Astrocyte (in vitro differentiated cells and primary cell): ENCODE measurements around the gene GNAQ. TPM values are rescaled to one million over a fixed set of nuclear protein-coding genes. Genes with fewer than 3 reads are reported as not detected.
A peak's percentile ranks its signal among the peaks of the same experiment; 100 is the strongest.

ENCODE experiments used
- DNase-seq: peaks from one replicate; pipeline ENCODE4 v3.0.0-alpha.2; 2010; ENCODE audit warnings: low read depth
- FAIRE-seq: peaks from 2 replicates; lab custom pipeline; 2011; peaks lifted over from hg19 to GRCh38; lab: Jason Lieb, UNC
- H2AFZ ChIP-seq: 2 replicates; pipeline ENCODE4 v1.6.0; 2012; ENCODE audit warnings: low read depth, low read length, inconsistent platforms
- H3K27ac ChIP-seq: 2 replicates; pipeline ENCODE4 v1.5.1; 2011; ENCODE audit warnings: low read depth, low read length, inconsistent platforms
- H3K27me3 ChIP-seq: 2 replicates; pipeline ENCODE4 v1.6.0; 2011; ENCODE audit warnings: low read length, inconsistent platforms; ENCODE audit not compliant: insufficient read depth
- H3K36me3 ChIP-seq: 2 replicates; pipeline ENCODE4 v1.5.1; 2011; ENCODE audit warnings: low read length, inconsistent platforms; ENCODE audit not compliant: insufficient read depth
- H3K4me1 ChIP-seq: 2 replicates; pipeline ENCODE4 v1.5.1; 2011; ENCODE audit warnings: low read length, inconsistent platforms; ENCODE audit not compliant: insufficient read depth
- H3K4me2 ChIP-seq: 2 replicates; pipeline ENCODE4 v1.6.0; 2012; ENCODE audit warnings: low read length, inconsistent platforms
- H3K4me3 ChIP-seq: 2 replicates; pipeline ENCODE4 v1.5.1; 2011; ENCODE audit warnings: low read depth, mild to moderate bottlenecking, low read length, inconsistent platforms; ENCODE audit not compliant: insufficient read depth
- H3K79me2 ChIP-seq: 2 replicates; pipeline ENCODE4 v1.6.0; 2012; ENCODE audit warnings: mild to moderate bottlenecking, low read length, inconsistent platforms; ENCODE audit not compliant: insufficient read depth
- H3K9ac ChIP-seq: 2 replicates; pipeline ENCODE4 v1.6.0; 2012; ENCODE audit warnings: mild to moderate bottlenecking, low read length, inconsistent platforms
- H3K9me3 ChIP-seq: 2 replicates; pipeline ENCODE4 v1.5.1; 2012; ENCODE audit warnings: low read depth, mild to moderate bottlenecking, low read length, inconsistent platforms; ENCODE audit not compliant: insufficient read depth
- H4K20me1 ChIP-seq: 2 replicates; pipeline ENCODE4 v1.6.0; 2012; ENCODE audit warnings: low read length, inconsistent platforms; ENCODE audit not compliant: insufficient read depth
- H3K27ac Mint-ChIP-seq: one replicate; pipeline ENCODE4 v1.8.0; 2021; ENCODE audit warnings: mild to moderate bottlenecking, mixed read lengths; ENCODE audit not compliant: unreplicated experiment
- H3K27me3 Mint-ChIP-seq: one replicate; pipeline ENCODE4 v1.8.0; 2021; ENCODE audit warnings: low read depth, mixed read lengths; ENCODE audit not compliant: unreplicated experiment
- H3K36me3 Mint-ChIP-seq: one replicate; pipeline ENCODE4 v1.8.0; 2021; ENCODE audit warnings: low read depth, mixed read lengths; ENCODE audit not compliant: unreplicated experiment
- H3K4me1 Mint-ChIP-seq: one replicate; pipeline ENCODE4 v1.8.0; 2021; ENCODE audit warnings: low read depth, mixed read lengths; ENCODE audit not compliant: unreplicated experiment
- H3K4me3 Mint-ChIP-seq: one replicate; pipeline ENCODE4 v1.8.0; 2021; ENCODE audit warnings: mild to moderate bottlenecking, moderate library complexity, mixed read lengths; ENCODE audit not compliant: unreplicated experiment
- H3K9me3 Mint-ChIP-seq: one replicate; pipeline ENCODE4 v1.8.0; 2021; ENCODE audit warnings: mild to moderate bottlenecking, mixed read lengths; ENCODE audit not compliant: unreplicated experiment
- CTCF ChIP-seq: IDR thresholded peaks from 2 replicates; pipeline ENCODE4 v1.5.1; 2011; ENCODE audit warnings: low read depth, mild to moderate bottlenecking, inconsistent platforms, low read length, moderate library complexity; ENCODE audit not compliant: insufficient read depth
- EZH2 ChIP-seq: IDR thresholded peaks from 2 replicates; pipeline ENCODE4 v1.6.1; 2012; ENCODE audit warnings: mild to moderate bottlenecking, low read length, inconsistent platforms; ENCODE audit not compliant: insufficient read depth
- total RNA-seq: library from RNA; stranded (reverse); gene quantifications from 2 replicates; pipeline ENCODE4 v1.2.1, GENCODE V29; 2021

GNAQ gene
- total RNA-seq, 1 donor from 2014 or later = 74.9 TPM

GRCh38 chr9:77952635-77953328, 78.8 kb downstream of the GNAQ start:
- Histone ChIP-seq H3K9me3 (no peaks in the 10 kb centered on the region), H3K4me2 (peak overlapping the region; percentile 57), H3K36me3 (no peaks in the 10 kb centered on the region), H2AFZ (no peak overlapping the region), H3K27ac (peak overlapping the region; percentile 8), H3K4me3 (no peak overlapping the region), H3K27me3 (no peaks in the 10 kb centered on the region), H3K4me1 (peaks cover 17% of the 10 kb centered on the region), H3K79me2 (peaks cover 87% of the 10 kb centered on the region), H3K9ac (no peak overlapping the region), H4K20me1 (peaks cover 70% of the 10 kb centered on the region)
- Mint-ChIP-seq H3K4me1 (peaks cover 44% of the 10 kb centered on the region), H3K36me3 (no peaks in the 10 kb centered on the region), H3K4me3 (no peak overlapping the region), H3K27ac (no peak overlapping the region), H3K27me3 (no peaks in the 10 kb centered on the region), H3K9me3 (no peaks in the 10 kb centered on the region)
- no peak for TF ChIP-seq EZH2
- TF ChIP-seq CTCF = no peak
- DNase-seq (peak; percentile 41), FAIRE-seq (no peak)

GRCh38 chr9:77951369-77951768, 80.2 kb downstream of the GNAQ start:
- Histone ChIP-seq H3K4me1 (peaks cover 17% of the 10 kb centered on the region), H3K4me3 (no peak overlapping the region), H3K36me3 (no peaks in the 10 kb centered on the region), H3K9me3 (no peaks in the 10 kb centered on the region), H2AFZ (no peak overlapping the region), H3K27ac (no peak overlapping the region), H3K27me3 (no peaks in the 10 kb centered on the region), H3K79me2 (peaks cover 89% of the 10 kb centered on the region), H4K20me1 (peaks cover 74% of the 10 kb centered on the region), H3K9ac (no peak overlapping the region), H3K4me2 (no peak overlapping the region)
- no peak for DNase-seq
- peaks cover 42% of the 10 kb centered on the region for H3K4me1 Mint-ChIP-seq
- no peak overlapping the region for H3K4me3 Mint-ChIP-seq
- no peak for FAIRE-seq
- no peak for TF ChIP-seq CTCF
- TF ChIP-seq EZH2 = no peak
- H3K27me3 Mint-ChIP-seq = no peaks in the 10 kb centered on the region
- H3K9me3 Mint-ChIP-seq = no peaks in the 10 kb centered on the region
- H3K36me3 Mint-ChIP-seq = peaks cover 1% of the 10 kb centered on the region
- peak overlapping the region; percentile 47 for H3K27ac Mint-ChIP-seq
